SK-N-MC (cell line): Measurements from ENCODE around the gene TACC2.

ENCODE experiments used
- EZH2 ChIP-seq: fragments of 200-600 bp; sonication (generic); IDR thresholded peaks from one replicate; pipeline ENCODE4 v1.6.1; 2017; ENCODE audit warnings: antibody characterized with exemption
- FOXP2 ChIP-seq: optimal IDR thresholded peaks from 2 replicates; pipeline ENCODE3; 2011; ENCODE audit warnings: mild to moderate bottlenecking, moderate library complexity; ENCODE audit not compliant: insufficient read depth; ENCODE audit errors: extremely low read length, control extremely low read depth
- POLR2AphosphoS5 ChIP-seq: IDR thresholded peaks from 2 replicates; pipeline ENCODE4 v1.6.1; 2012; ENCODE audit warnings: mild to moderate bottlenecking, low read depth, low read length, borderline replicate concordance

DNA sequence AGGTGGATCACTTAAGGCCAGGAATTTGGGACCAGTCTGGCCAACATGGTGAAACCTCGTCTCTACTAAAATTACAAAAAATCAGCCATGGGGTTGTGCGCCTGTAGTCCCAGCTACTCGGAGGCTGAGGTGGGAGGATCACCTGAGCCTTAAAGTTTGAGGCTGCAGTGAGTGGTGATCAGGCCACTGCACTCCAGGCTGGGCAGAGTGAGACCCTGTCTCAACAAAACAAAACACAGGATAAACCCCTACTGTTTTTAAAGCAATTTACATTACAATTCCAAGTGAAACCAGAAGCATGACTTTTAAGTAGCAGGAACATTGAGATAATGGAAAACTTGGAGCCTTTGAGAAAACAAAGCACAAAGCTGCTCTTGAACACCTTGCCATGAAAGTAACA, 189.7 kb downstream of the TACC2 start:
- no peak for TF ChIP-seq POLR2AphosphoS5
- TF ChIP-seq EZH2 = no peak
- TF ChIP-seq FOXP2 = no peak
